ACC112 (cell line): ENCODE measurements around the gene ZSCAN5C.
"Not testable (repeated sequence)": the region's sequence is repeated elsewhere in the genome, so short reads cannot be mapped to it uniquely, and the experiment has no call there.

Source experiments
- H2AFZ ChIP-seq: fragments of 200-600 bp; sonication (generic); one replicate; pipeline ENCODE4 v1.6.0; 2017; ENCODE audit warnings: antibody characterized with exemption, low read length; ENCODE audit not compliant: unreplicated experiment
- H3K27ac ChIP-seq: fragments of 200-600 bp; sonication (generic); 2 replicates; pipeline ENCODE4 v1.5.1; 2014; ENCODE audit warnings: low read depth, mild to moderate bottlenecking, antibody characterized with exemption, low read length, moderate library complexity
- H3K27me3 ChIP-seq: fragments of 200-600 bp; sonication (generic); 2 replicates; pipeline ENCODE4 v1.6.1; 2014; ENCODE audit warnings: mild to moderate bottlenecking, antibody characterized with exemption, low read length, moderate library complexity, mixed read lengths; ENCODE audit not compliant: insufficient read depth
- H3K36me3 ChIP-seq: fragments of 200-600 bp; sonication (generic); 2 replicates; pipeline ENCODE4 v1.6.1; 2016; ENCODE audit warnings: mild to moderate bottlenecking, antibody characterized with exemption, low read length, moderate library complexity, mixed read lengths; ENCODE audit not compliant: insufficient read depth
- H3K4me1 ChIP-seq: fragments of 200-600 bp; sonication (generic); one replicate; pipeline ENCODE4 v1.6.1; 2016; ENCODE audit warnings: low read length, mixed read lengths; ENCODE audit not compliant: insufficient read depth, unreplicated experiment, control insufficient read depth
- H3K4me3 ChIP-seq: fragments of 200-600 bp; sonication (generic); 2 replicates; pipeline ENCODE4 v1.5.1; 2014; ENCODE audit warnings: mild to moderate bottlenecking, low read depth, low read length
- H3K79me2 ChIP-seq: fragments of 200-600 bp; sonication (generic); one replicate; pipeline ENCODE4 v1.6.0; 2016; ENCODE audit warnings: low read length; ENCODE audit not compliant: control insufficient read depth, unreplicated experiment, insufficient read depth

ZSCAN5C gene

GRCh38 chr19:56221442-56221841 is 19.4 kb downstream of the ZSCAN5C start:
- not testable (repeated sequence) for H3K4me3 ChIP-seq, H3K79me2 ChIP-seq, H3K27ac ChIP-seq, H3K4me1 ChIP-seq, H3K36me3 ChIP-seq, H2AFZ ChIP-seq, H3K27me3 ChIP-seq

GRCh38 chr19:56221851-56222250 is 19.8 kb downstream of the ZSCAN5C start:
- H3K36me3 ChIP-seq: no peaks in the 10 kb centered on the region
- no peaks in the 10 kb centered on the region for H3K27me3 ChIP-seq
- H3K27ac ChIP-seq: no peak overlapping the region
- no peak overlapping the region for H2AFZ ChIP-seq
- H3K4me1 ChIP-seq: no peaks in the 10 kb centered on the region
- H3K4me3 ChIP-seq: no peak overlapping the region
- no peaks in the 10 kb centered on the region for H3K79me2 ChIP-seq

- Histone ChIP-seq H3K27ac (no peak overlapping the region), H2AFZ (no peak overlapping the region), H3K4me3 (no peak overlapping the region), H3K27me3 (no peaks in the 10 kb centered on the region), H3K79me2 (no peaks in the 10 kb centered on the region), H3K36me3 (no peaks in the 10 kb centered on the region), H3K4me1 (no peaks in the 10 kb centered on the region)
Observed at GRCh38 chr19:56222901-56223300, 20.8 kb downstream of the ZSCAN5C start.

GRCh38 chr19:56223481-56223880 is 21.4 kb downstream of the ZSCAN5C start:
- H3K27ac ChIP-seq: no peak overlapping the region
- no peak overlapping the region for H3K4me3 ChIP-seq
- no peaks in the 10 kb centered on the region for H3K36me3 ChIP-seq
- H2AFZ ChIP-seq: no peak overlapping the region
- no peaks in the 10 kb centered on the region for H3K4me1 ChIP-seq
- H3K27me3 ChIP-seq: no peaks in the 10 kb centered on the region
- H3K79me2 ChIP-seq: no peaks in the 10 kb centered on the region

- H3K4me1 ChIP-seq: no peaks in the 10 kb centered on the region
- H3K79me2 ChIP-seq: no peaks in the 10 kb centered on the region
- no peak overlapping the region for H2AFZ ChIP-seq
- H3K27me3 ChIP-seq: no peaks in the 10 kb centered on the region
- H3K4me3 ChIP-seq: no peak overlapping the region
- H3K27ac ChIP-seq: no peak overlapping the region
- H3K36me3 ChIP-seq: no peaks in the 10 kb centered on the region
Observed at GRCh38 chr19:56245121-56245740, 43.2 kb downstream of the ZSCAN5C start.

- not testable (repeated sequence) for H2AFZ ChIP-seq, H3K27ac ChIP-seq, H3K27me3 ChIP-seq, H3K4me1 ChIP-seq, H3K36me3 ChIP-seq, H3K79me2 ChIP-seq, H3K4me3 ChIP-seq
Observed at GRCh38 chr19:56245764-56246163, 43.7 kb downstream of the ZSCAN5C start.

- not testable (repeated sequence) for H3K4me1 ChIP-seq, H3K27me3 ChIP-seq, H3K36me3 ChIP-seq, H3K79me2 ChIP-seq, H3K27ac ChIP-seq, H3K4me3 ChIP-seq, H2AFZ ChIP-seq
Observed at GRCh38 chr19:56248736-56249338, 46.8 kb downstream of the ZSCAN5C start.

GRCh38 chr19:56252699-56253422 is 50.8 kb downstream of the ZSCAN5C start:
- no peak overlapping the region for H3K4me3 ChIP-seq
- no peaks in the 10 kb centered on the region for H3K4me1 ChIP-seq
- no peaks in the 10 kb centered on the region for H3K27me3 ChIP-seq
- H3K79me2 ChIP-seq: no peaks in the 10 kb centered on the region
- H3K36me3 ChIP-seq: no peaks in the 10 kb centered on the region
- H2AFZ ChIP-seq: no peak overlapping the region
- no peak overlapping the region for H3K27ac ChIP-seq

GRCh38 chr19:56253737-56254136 is 51.7 kb downstream of the ZSCAN5C start:
- Histone ChIP-seq H3K4me1 (no peaks in the 10 kb centered on the region), H3K79me2 (no peaks in the 10 kb centered on the region)

GRCh38 chr19:56258272-56258671 is 56.2 kb downstream of the ZSCAN5C start:
- no peak overlapping the region for H3K4me3 ChIP-seq
- H3K27me3 ChIP-seq: no peaks in the 10 kb centered on the region
- H3K27ac ChIP-seq: no peak overlapping the region
- H2AFZ ChIP-seq: no peak overlapping the region
- H3K79me2 ChIP-seq: no peaks in the 10 kb centered on the region
- no peaks in the 10 kb centered on the region for H3K36me3 ChIP-seq
- no peaks in the 10 kb centered on the region for H3K4me1 ChIP-seq

More at GRCh38 chr19:56253737-56254136, 51.7 kb downstream of the ZSCAN5C start:
- Histone ChIP-seq H3K36me3 (no peaks in the 10 kb centered on the region), H2AFZ (no peak overlapping the region), H3K27ac (no peak overlapping the region), H3K27me3 (no peaks in the 10 kb centered on the region), H3K4me3 (no peak overlapping the region)
